GM12878 (cell line): ENCODE data around the gene TP63. TPM values are rescaled to one million over a fixed set of nuclear protein-coding genes. Genes with fewer than 3 reads are reported as not detected.

ENCODE experiments used
- ATF3 ChIP-seq: IDR thresholded peaks from 2 replicates; pipeline ENCODE4 v1.6.1; 2011; ENCODE audit warnings: low read depth, mild to moderate bottlenecking, low read length, moderate library complexity, borderline replicate concordance; ENCODE audit errors: extremely low read depth
- CHD2 ChIP-seq: IDR thresholded peaks from 2 replicates; pipeline ENCODE4 v1.6.1; 2011; ENCODE audit warnings: low read depth, low read length, improper control_type of control experiment, borderline replicate concordance
- DPF2 ChIP-seq: fragments of 450-650 bp; IDR thresholded peaks from 2 replicates; pipeline ENCODE4 v1.6.1; 2017; ENCODE audit warnings: mild to moderate bottlenecking
- E2F8 ChIP-seq: fragments of 450-650 bp; IDR thresholded peaks from 2 replicates; pipeline ENCODE4 v1.6.1; 2018; ENCODE audit warnings: mild to moderate bottlenecking, low read depth, moderate library complexity; ENCODE audit not compliant: partially characterized antibody
- ELK1 ChIP-seq: IDR thresholded peaks from 2 replicates; pipeline ENCODE4 v1.6.1; 2012; ENCODE audit warnings: low read depth, low read length, improper control_type of control experiment
- ESRRA ChIP-seq: IDR thresholded peaks from 2 replicates; pipeline ENCODE4 v1.6.1; 2012; ENCODE audit warnings: mild to moderate bottlenecking, low read length, improper control_type of control experiment
- ETV6 ChIP-seq, 2 experiments: fragments of 450-650 bp in 1 of 2; IDR thresholded peaks in 1 of 2; conservative IDR thresholded peaks in 1 of 2; 2 replicates each; pipeline ENCODE4 v1.6.1; 2014; ENCODE audit warnings: antibody characterized with exemption in 1 of 2, borderline replicate concordance in 1 of 2, low read depth in 1 of 2, mild to moderate bottlenecking in 1 of 2, moderate library complexity in 1 of 2
- HDAC2 ChIP-seq: fragments of 200-600 bp; sonication (generic); IDR thresholded peaks from 2 replicates; pipeline ENCODE4 v1.6.1; 2017
- HDAC6 ChIP-seq: fragments of 200-600 bp; sonication (generic); IDR thresholded peaks from one replicate; pipeline ENCODE4 v1.8.0; 2017; ENCODE audit warnings: antibody characterized with exemption; ENCODE audit not compliant: unreplicated experiment
- IRF3 ChIP-seq: fragments of 450-650 bp; IDR thresholded peaks from 2 replicates; pipeline ENCODE4 v1.6.1; 2014; ENCODE audit warnings: mild to moderate bottlenecking
- LARP7 ChIP-seq: fragments of 450-650 bp; IDR thresholded peaks from 2 replicates; pipeline ENCODE4 v1.6.1; 2017; ENCODE audit warnings: mild to moderate bottlenecking
- MYC ChIP-seq: IDR thresholded peaks from 2 replicates; pipeline ENCODE4 v1.6.1; 2011; ENCODE audit warnings: mild to moderate bottlenecking, low read length, moderate library complexity, inconsistent platforms; ENCODE audit not compliant: insufficient read depth, insufficient replicate concordance, insufficient read length, severe bottlenecking
- POLR2AphosphoS2 ChIP-seq: IDR thresholded peaks from 2 replicates; pipeline ENCODE4 v1.6.1; 2011; ENCODE audit warnings: low read depth, mild to moderate bottlenecking, low read length, improper control_type of control experiment, moderate library complexity
- RELB ChIP-seq: fragments of 450-650 bp; IDR thresholded peaks from 2 replicates; pipeline ENCODE4 v1.6.1; 2017; ENCODE audit warnings: low read depth, mild to moderate bottlenecking, moderate library complexity
- SUPT20H ChIP-seq: IDR thresholded peaks from 2 replicates; pipeline ENCODE4 v1.6.1; 2011; ENCODE audit warnings: low read depth, mild to moderate bottlenecking, low read length, moderate library complexity, borderline replicate concordance; ENCODE audit not compliant: control insufficient read depth
- SUZ12 ChIP-seq: fragments of 200-600 bp; sonication (generic); IDR thresholded peaks from one replicate; pipeline ENCODE4 v1.6.1; 2018; ENCODE audit warnings: antibody characterized with exemption, mild to moderate bottlenecking; ENCODE audit not compliant: unreplicated experiment
- TBL1XR1 ChIP-seq: IDR thresholded peaks from 2 replicates; pipeline ENCODE4 v1.6.1; 2012; ENCODE audit warnings: low read depth, low read length, improper control_type of control experiment
- TCF3 ChIP-seq: IDR thresholded peaks from 2 replicates; pipeline ENCODE4 v1.6.1; 2012; ENCODE audit warnings: low read depth, mild to moderate bottlenecking, low read length, borderline replicate concordance; ENCODE audit not compliant: insufficient read depth
- ZZZ3 ChIP-seq: IDR thresholded peaks from 2 replicates; pipeline ENCODE4 v1.6.1; 2011; ENCODE audit warnings: low read depth; ENCODE audit not compliant: control insufficient read depth, insufficient read length
- polyA plus RNA-seq, 11 experiments: library from polyadenylated mRNA; depleted of rRNA in 4 of 11; unstranded in 6 of 11; stranded (reverse) in 5 of 11; fragments of >200 nt; fragmentation: Nextera tagmentation in 4 of 11; fragmentation: Illumina TruSeq in 1 of 11; extraction: Ambion mirVana in 4 of 11; extraction: Trizol in 1 of 11; gene quantifications; 1 replicate in 1 of 11; 2 replicates in 10 of 11; pipeline versions ENCODE4 v1.2.1 to v1.2.3, GENCODE V29; 2011 to 2016; ENCODE audit warnings: inconsistent platforms in 2 of 11, missing spikeins in 2 of 11, low read depth in 1 of 11
- total RNA-seq, 4 experiments: library from RNA; depleted of rRNA in 3 of 4; stranded (reverse); fragments of >200 nt in 3 of 4; fragmentation: Illumina TruSeq in 1 of 4; extraction: Trizol in 1 of 4; gene quantifications; 2 replicates each; pipeline versions ENCODE4 v1.2.1 to v1.2.3, GENCODE V29; 2013 to 2021

Gene TP63
- total and polyA plus RNA-seq, 10 of the 15 experiments (the other 5 are each of a cell fraction or from before 2014, with no cell fraction given) = 1.4 to 10.8 (median 6.2) TPM

- TF ChIP-seq E2F8 = no peak
- TF ChIP-seq MYC = no peak
- no peak for TF ChIP-seq HDAC2
- TF ChIP-seq HDAC6 = no peak
- TF ChIP-seq ETV6 (conservative IDR thresholded peaks at IDR 0.05 in 1 of 2, IDR thresholded peaks at IDR 0.05 in 1 of 2; ENCODE audit: borderline replicate concordance in 1 of 2, low read depth in 1 of 2) = peak in 1 of 2 experiments; percentile 88; a peak in 1 of 4 replicates
- TF ChIP-seq SUPT20H = no peak
- no peak for TF ChIP-seq ATF3
- TF ChIP-seq TCF3 = no peak
- no peak for TF ChIP-seq POLR2AphosphoS2
- TF ChIP-seq ELK1 = no peak
- no peak for TF ChIP-seq CHD2
- TF ChIP-seq ZZZ3 = no peak
- TF ChIP-seq SUZ12 = no peak
- TF ChIP-seq LARP7 = no peak
- TF ChIP-seq ESRRA = no peak
- TF ChIP-seq RELB = peak; percentile 77
- TF ChIP-seq TBL1XR1 = peak; percentile 89
- TF ChIP-seq DPF2 = no peak
- TF ChIP-seq IRF3 = no peak
These were observed 44.1 kb upstream of the TP63 start (continued) for GRCh38 chr3:189586941-189587663.
